SK-N-SH treated with all-trans-retinoic acid at 6 μM for 48 hours (cell line): Measurements from ENCODE around the gene RBM7.

ENCODE experiments used
- ATAC-seq: fragments of 200-7000 bp; cut with Tn5 transposase; 3 replicates; pipeline ENCODE4 v1.9.1; 2020; ENCODE audit warnings: mild to moderate bottlenecking, moderate library complexity
- ARNTL ChIP-seq: fragments of 450-650 bp; formaldehyde crosslinking; IDR thresholded peaks from 2 replicates; pipeline ENCODE4 v1.5.0; 2020; ENCODE audit warnings: low read depth, mild to moderate bottlenecking, moderate library complexity, borderline replicate concordance
- BACH2 ChIP-seq: fragments of 250-450 bp; sonication (Bioruptor Pico); IDR thresholded peaks from 2 replicates; pipeline ENCODE4 v1.9.0; 2021; ENCODE audit warnings: mild to moderate bottlenecking, borderline replicate concordance
- CSDC2 ChIP-seq: fragments of 250-450 bp; sonication (Bioruptor Pico); IDR thresholded peaks from 2 replicates; pipeline ENCODE4 v1.5.0; 2020; ENCODE audit warnings: mild to moderate bottlenecking, moderate library complexity
- GLIS3 ChIP-seq: fragments of 250-450 bp; sonication (Bioruptor Pico); IDR thresholded peaks from 2 replicates; pipeline ENCODE4 v1.5.0; 2020; ENCODE audit warnings: mild to moderate bottlenecking, moderate library complexity
- ISL1 ChIP-seq: fragments of 250-450 bp; sonication (Bioruptor Pico); IDR thresholded peaks from 2 replicates; pipeline ENCODE4 v2.1.2; 2022; ENCODE audit warnings: mild to moderate bottlenecking, moderate library complexity
- POU6F1 ChIP-seq: fragments of 250-450 bp; sonication (Bioruptor Pico); IDR thresholded peaks from 2 replicates; pipeline ENCODE4 v1.8.0; 2021; ENCODE audit warnings: low read depth, mild to moderate bottlenecking, moderate library complexity, borderline replicate concordance
- PPARA ChIP-seq: fragments of 250-450 bp; sonication (Bioruptor Pico); IDR thresholded peaks from 2 replicates; pipeline ENCODE4 v1.5.0; 2020; ENCODE audit warnings: mild to moderate bottlenecking, borderline replicate concordance
- SNAI2 ChIP-seq: fragments of 250-450 bp; sonication (Bioruptor Pico); IDR thresholded peaks from 2 replicates; pipeline ENCODE4 v1.5.0; 2020; ENCODE audit warnings: mild to moderate bottlenecking, moderate library complexity
- TCF4 ChIP-seq: fragments of 250-450 bp; sonication (Bioruptor Pico); IDR thresholded peaks from 2 replicates; pipeline ENCODE4 v1.8.0; 2021; ENCODE audit warnings: mild to moderate bottlenecking, moderate library complexity, borderline replicate concordance
- TOX ChIP-seq: fragments of 250-450 bp; sonication (Bioruptor Pico); IDR thresholded peaks from 2 replicates; pipeline ENCODE4 v1.8.0; 2021; ENCODE audit warnings: mild to moderate bottlenecking, moderate library complexity, borderline replicate concordance
- TSHZ2 ChIP-seq: fragments of 250-450 bp; sonication (Bioruptor Pico); IDR thresholded peaks from 2 replicates; pipeline ENCODE4 v1.5.0; 2020; ENCODE audit warnings: mild to moderate bottlenecking, moderate library complexity
- ZC3H10 ChIP-seq: fragments of 250-450 bp; sonication (Bioruptor Pico); IDR thresholded peaks from 2 replicates; pipeline ENCODE4 v1.5.1; 2021; ENCODE audit warnings: mild to moderate bottlenecking, moderate library complexity
- ZFP3 ChIP-seq: fragments of 250-450 bp; sonication (Bioruptor Pico); IDR thresholded peaks from 2 replicates; pipeline ENCODE4 v1.5.0; 2020; ENCODE audit warnings: mild to moderate bottlenecking, moderate library complexity
- ZFP30 ChIP-seq: fragments of 450-650 bp; formaldehyde crosslinking; IDR thresholded peaks from 2 replicates; pipeline ENCODE4 v1.5.0; 2022; ENCODE audit warnings: mild to moderate bottlenecking, moderate library complexity
- ZNF565 ChIP-seq: fragments of 450-650 bp; formaldehyde crosslinking; conservative IDR thresholded peaks from 2 replicates; pipeline ENCODE4 v1.5.0; 2020; ENCODE audit warnings: low read depth, mild to moderate bottlenecking, moderate library complexity
- ZNF70 ChIP-seq: fragments of 450-650 bp; formaldehyde crosslinking; IDR thresholded peaks from 2 replicates; pipeline ENCODE4 v1.5.0; 2020; ENCODE audit warnings: mild to moderate bottlenecking, moderate library complexity
- ZNF8 ChIP-seq: fragments of 450-650 bp; formaldehyde crosslinking; IDR thresholded peaks from 2 replicates; pipeline ENCODE4 v1.5.0; 2020; ENCODE audit warnings: mild to moderate bottlenecking, moderate library complexity
- TF ChIP-seq, protein P1 (sequence below): fragments of 250-450 bp; sonication (Bioruptor Pico); IDR thresholded peaks from 2 replicates; pipeline ENCODE4 v1.8.0; 2020; ENCODE audit warnings: mild to moderate bottlenecking, moderate library complexity, borderline replicate concordance
- TF ChIP-seq, protein P2 (sequence below): fragments of 250-450 bp; sonication (Bioruptor Pico); IDR thresholded peaks from 2 replicates; pipeline ENCODE4 v1.5.1; 2021; ENCODE audit warnings: mild to moderate bottlenecking, moderate library complexity
- TF ChIP-seq, protein P3 (sequence below): fragments of 250-450 bp; sonication (Bioruptor Pico); IDR thresholded peaks from 2 replicates; pipeline ENCODE4 v1.5.1; 2020; ENCODE audit warnings: low read depth, mild to moderate bottlenecking, moderate library complexity

The RBM7 gene

GRCh38 chr11:114400915-114401223 lies 403 bp downstream of the RBM7 start (continued):
- TF ChIP-seq, protein P1, sequence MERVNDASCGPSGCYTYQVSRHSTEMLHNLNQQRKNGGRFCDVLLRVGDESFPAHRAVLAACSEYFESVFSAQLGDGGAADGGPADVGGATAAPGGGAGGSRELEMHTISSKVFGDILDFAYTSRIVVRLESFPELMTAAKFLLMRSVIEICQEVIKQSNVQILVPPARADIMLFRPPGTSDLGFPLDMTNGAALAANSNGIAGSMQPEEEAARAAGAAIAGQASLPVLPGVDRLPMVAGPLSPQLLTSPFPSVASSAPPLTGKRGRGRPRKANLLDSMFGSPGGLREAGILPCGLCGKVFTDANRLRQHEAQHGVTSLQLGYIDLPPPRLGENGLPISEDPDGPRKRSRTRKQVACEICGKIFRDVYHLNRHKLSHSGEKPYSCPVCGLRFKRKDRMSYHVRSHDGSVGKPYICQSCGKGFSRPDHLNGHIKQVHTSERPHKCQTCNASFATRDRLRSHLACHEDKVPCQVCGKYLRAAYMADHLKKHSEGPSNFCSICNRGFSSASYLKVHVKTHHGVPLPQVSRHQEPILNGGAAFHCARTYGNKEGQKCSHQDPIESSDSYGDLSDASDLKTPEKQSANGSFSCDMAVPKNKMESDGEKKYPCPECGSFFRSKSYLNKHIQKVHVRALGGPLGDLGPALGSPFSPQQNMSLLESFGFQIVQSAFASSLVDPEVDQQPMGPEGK: no peak
- no peak for TF ChIP-seq SNAI2 (CRISPR knock-in tag)

- no peak for ATAC-seq
- TF ChIP-seq, protein P2, sequence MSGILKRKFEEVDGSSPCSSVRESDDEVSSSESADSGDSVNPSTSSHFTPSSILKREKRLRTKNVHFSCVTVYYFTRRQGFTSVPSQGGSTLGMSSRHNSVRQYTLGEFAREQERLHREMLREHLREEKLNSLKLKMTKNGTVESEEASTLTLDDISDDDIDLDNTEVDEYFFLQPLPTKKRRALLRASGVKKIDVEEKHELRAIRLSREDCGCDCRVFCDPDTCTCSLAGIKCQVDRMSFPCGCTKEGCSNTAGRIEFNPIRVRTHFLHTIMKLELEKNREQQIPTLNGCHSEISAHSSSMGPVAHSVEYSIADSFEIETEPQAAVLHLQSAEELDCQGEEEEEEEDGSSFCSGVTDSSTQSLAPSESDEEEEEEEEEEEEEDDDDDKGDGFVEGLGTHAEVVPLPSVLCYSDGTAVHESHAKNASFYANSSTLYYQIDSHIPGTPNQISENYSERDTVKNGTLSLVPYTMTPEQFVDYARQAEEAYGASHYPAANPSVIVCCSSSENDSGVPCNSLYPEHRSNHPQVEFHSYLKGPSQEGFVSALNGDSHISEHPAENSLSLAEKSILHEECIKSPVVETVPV (CRISPR knock-in tag): no peak
- TF ChIP-seq TSHZ2 (CRISPR knock-in tag): no peak
- TF ChIP-seq, protein P3, sequence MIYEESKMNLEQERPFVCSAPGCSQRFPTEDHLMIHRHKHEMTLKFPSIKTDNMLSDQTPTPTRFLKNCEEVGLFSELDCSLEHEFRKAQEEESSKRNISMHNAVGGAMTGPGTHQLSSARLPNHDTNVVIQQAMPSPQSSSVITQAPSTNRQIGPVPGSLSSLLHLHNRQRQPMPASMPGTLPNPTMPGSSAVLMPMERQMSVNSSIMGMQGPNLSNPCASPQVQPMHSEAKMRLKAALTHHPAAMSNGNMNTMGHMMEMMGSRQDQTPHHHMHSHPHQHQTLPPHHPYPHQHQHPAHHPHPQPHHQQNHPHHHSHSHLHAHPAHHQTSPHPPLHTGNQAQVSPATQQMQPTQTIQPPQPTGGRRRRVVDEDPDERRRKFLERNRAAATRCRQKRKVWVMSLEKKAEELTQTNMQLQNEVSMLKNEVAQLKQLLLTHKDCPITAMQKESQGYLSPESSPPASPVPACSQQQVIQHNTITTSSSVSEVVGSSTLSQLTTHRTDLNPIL (CRISPR knock-in tag): no peak
- TF ChIP-seq GLIS3 (CRISPR knock-in tag): no peak
- no peak for TF ChIP-seq ARNTL (CRISPR knock-in tag)
- TF ChIP-seq BACH2 (CRISPR knock-in tag): no peak
- TF ChIP-seq ISL1: no peak
- TF ChIP-seq POU6F1: no peak
- TF ChIP-seq TOX (CRISPR knock-in tag): no peak
- no peak for TF ChIP-seq TCF4 (CRISPR knock-in tag)
- no peak for TF ChIP-seq ZFP3 (CRISPR knock-in tag)
- no peak for TF ChIP-seq ZFP30 (CRISPR knock-in tag)
- TF ChIP-seq ZC3H10: no peak
- no peak for TF ChIP-seq ZNF70
Measured at GRCh38 chr11:114401311-114401710, 845 bp downstream of the RBM7 start.

DNA sequence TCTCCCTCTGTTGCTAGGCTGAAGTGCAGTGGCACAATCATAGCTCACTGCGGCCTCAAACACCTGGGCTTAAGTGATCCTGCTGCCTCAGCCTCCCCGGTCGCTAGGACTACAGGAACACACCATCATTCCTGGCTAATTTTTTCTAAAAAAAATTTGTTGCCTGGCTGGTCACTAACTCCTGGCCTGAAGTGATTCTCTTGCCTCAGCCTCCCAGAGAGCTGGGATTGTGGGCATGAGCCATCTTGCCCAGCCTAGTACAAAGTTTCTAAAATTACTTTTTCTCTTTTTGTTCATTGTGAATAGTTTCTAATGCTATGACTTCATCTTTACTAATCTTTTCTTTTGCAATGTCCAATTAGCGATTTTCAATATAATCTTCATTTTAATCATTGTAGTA lies 12.5 kb downstream of the RBM7 start:
- ATAC-seq: no peak
- TF ChIP-seq BACH2 (CRISPR knock-in tag): no peak
- no peak for TF ChIP-seq ZC3H10
- TF ChIP-seq ZNF8: no peak

DNA sequence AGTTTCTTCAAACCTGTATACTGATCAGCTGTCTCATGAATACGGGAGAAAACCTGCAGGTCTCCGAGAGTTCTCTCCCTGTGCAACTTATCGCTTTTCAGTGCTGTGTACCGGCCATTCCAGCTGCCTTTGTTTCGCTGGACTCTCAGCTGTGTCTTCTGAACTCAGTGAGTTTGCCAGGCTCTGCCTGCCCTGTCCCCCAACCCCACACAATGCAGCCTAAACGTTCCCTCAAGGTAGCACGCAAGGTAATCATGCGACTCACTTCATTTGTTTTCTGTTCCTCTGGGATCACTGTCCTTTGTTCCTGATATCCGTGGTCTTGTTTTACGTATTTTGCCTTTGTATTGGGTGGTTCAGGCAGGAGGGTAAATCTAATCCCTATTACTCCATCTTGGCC lies 13.5 kb downstream of the RBM7 start:
- no peak for ATAC-seq
- no peak for TF ChIP-seq POU6F1
- no peak for TF ChIP-seq ISL1
- no peak for TF ChIP-seq TCF4 (CRISPR knock-in tag)
- no peak for TF ChIP-seq CSDC2 (CRISPR knock-in tag)
- no peak for TF ChIP-seq TOX (CRISPR knock-in tag)
- TF ChIP-seq SNAI2 (CRISPR knock-in tag): no peak
- TF ChIP-seq, protein P3 (CRISPR knock-in tag): no peak
- TF ChIP-seq GLIS3 (CRISPR knock-in tag): no peak
- TF ChIP-seq ZFP3 (CRISPR knock-in tag): no peak
- TF ChIP-seq ZFP30 (CRISPR knock-in tag): no peak
- TF ChIP-seq ARNTL (CRISPR knock-in tag): no peak
- no peak for TF ChIP-seq ZNF8
- TF ChIP-seq PPARA: no peak
- no peak for TF ChIP-seq ZNF70
- no peak for TF ChIP-seq BACH2 (CRISPR knock-in tag)
- TF ChIP-seq ZNF565 (CRISPR knock-in tag): no peak
- no peak for TF ChIP-seq TSHZ2 (CRISPR knock-in tag)
